ENCODE results near the gene FAM219A. TPM values are rescaled to one million over a fixed set of nuclear protein-coding genes. Genes with fewer than 3 reads are reported as not detected.

FAM219A gene
- total RNA-seq, 1 donor from 2014 or later, result 16.9 TPM

DNA sequence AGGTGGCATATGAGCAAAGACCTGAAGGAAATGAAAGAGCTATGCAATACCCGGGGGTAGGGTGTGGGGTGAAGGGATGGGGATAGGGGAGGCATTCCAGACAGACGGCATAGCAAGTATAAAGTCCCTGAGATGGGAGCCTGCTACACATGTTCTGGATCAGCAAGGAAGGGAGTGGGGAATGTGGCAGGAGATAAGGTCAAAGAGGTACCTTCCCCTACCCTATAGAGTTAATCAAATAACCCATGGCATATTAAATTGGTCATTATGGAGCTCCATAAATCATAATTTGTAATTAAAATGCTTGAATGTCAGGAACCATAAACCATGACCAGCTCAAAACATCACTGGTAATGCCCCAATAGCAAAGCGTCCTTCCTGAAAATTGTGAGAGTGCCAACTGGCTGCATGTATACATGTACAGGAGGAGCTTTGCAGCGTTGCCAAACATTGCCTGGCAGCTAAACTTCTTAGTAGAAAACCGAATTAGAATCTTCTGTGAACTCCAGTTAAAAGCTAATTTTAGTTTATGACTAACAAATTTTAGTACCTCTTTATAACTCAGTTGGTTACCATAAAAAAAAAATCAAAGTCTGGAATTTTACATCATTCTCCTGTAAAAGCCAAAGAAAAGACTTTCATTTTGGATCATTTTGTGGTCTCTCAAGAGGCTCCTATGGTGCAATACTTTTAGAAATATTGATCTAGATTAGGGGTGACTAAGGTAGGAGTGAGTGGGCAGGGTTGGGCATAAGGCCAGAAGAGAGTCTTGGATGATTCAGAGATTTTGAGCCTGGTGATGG lies 4.9 kb upstream of the FAM219A start:
- DNase-seq (no peak), ATAC-seq (ENCODE audit: low read depth) (no peak)
- H3K36me3 Mint-ChIP-seq (ENCODE audit: low read depth), result no peaks in the 10 kb centered on the region
- peaks cover 10% of the 10 kb centered on the region for H3K4me1 Mint-ChIP-seq
- intact Hi-C loops (cut with micrococcal nuclease), result no loop called here
- no peaks in the 10 kb centered on the region for H3K9me3 Mint-ChIP-seq
- no peak overlapping the region for H3K27ac Mint-ChIP-seq
- ChIA-PET CTCF (interaction anchor here (1.0 kb wide), 1 partner anchor 59 kb away, joined by 3 read pairs; no protein-coding TSS in a partner anchor), POLR2A (no interaction called here)
- TF ChIP-seq, protein P1, sequence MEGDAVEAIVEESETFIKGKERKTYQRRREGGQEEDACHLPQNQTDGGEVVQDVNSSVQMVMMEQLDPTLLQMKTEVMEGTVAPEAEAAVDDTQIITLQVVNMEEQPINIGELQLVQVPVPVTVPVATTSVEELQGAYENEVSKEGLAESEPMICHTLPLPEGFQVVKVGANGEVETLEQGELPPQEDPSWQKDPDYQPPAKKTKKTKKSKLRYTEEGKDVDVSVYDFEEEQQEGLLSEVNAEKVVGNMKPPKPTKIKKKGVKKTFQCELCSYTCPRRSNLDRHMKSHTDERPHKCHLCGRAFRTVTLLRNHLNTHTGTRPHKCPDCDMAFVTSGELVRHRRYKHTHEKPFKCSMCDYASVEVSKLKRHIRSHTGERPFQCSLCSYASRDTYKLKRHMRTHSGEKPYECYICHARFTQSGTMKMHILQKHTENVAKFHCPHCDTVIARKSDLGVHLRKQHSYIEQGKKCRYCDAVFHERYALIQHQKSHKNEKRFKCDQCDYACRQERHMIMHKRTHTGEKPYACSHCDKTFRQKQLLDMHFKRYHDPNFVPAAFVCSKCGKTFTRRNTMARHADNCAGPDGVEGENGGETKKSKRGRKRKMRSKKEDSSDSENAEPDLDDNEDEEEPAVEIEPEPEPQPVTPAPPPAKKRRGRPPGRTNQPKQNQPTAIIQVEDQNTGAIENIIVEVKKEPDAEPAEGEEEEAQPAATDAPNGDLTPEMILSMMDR (IDR thresholded peaks at IDR 0.05), result no peak
- peaks cover 14% of the 10 kb centered on the region for H3K27me3 Mint-ChIP-seq
- H3K4me3 Mint-ChIP-seq, result no peak overlapping the region

DNA sequence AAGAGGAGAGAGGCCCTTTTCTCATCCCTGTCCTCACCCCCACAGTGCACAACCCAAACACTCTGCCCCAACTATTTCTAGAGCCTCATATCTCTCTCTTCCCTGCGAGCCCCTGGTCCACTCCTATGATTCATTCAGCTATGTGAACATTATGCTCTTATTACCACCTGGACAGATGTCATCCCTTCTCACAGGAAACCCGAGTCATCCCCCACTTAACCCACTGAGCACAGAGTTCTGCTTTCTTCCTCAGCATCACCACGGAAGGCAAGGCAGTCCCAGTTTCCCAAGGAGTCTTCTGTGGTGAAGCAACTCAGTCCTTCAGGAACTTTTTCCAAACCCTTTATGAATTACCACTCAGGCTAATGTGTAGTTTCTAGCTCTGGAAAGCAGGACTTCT lies 1.6 kb upstream of the FAM219A start:
- Mint-ChIP-seq H3K36me3 (ENCODE audit: low read depth) (no peaks in the 10 kb centered on the region), H3K4me1 (peaks cover 29% of the 10 kb centered on the region), H3K27me3 (peaks cover 12% of the 10 kb centered on the region), H3K4me3 (peak overlapping the region; percentile 2), H3K9me3 (no peaks in the 10 kb centered on the region), H3K27ac (no peak overlapping the region)
- TF ChIP-seq, protein P1 (IDR thresholded peaks at IDR 0.05), result no peak
- no peak for ATAC-seq (ENCODE audit: low read depth)
- POLR2A ChIA-PET, result interaction anchor here (0.7 to 2.0 kb wide), 2 partner anchors 64 to 161 kb away, joined by 6 to 7 read pairs; partner anchors contain the start of gene ENHO
- CTCF ChIA-PET, result interaction anchor here (0.5 kb wide), 1 partner anchor 539 kb away, joined by 3 read pairs; no protein-coding TSS in a partner anchor
- DNase-seq, result no peak
- intact Hi-C loops (cut with micrococcal nuclease), result loop anchor here (2.0 to 5.0 kb wide), 3 partner anchors 23 to 527 kb away; partner anchors contain the start of genes DNAJB5 and UBAP1

DNA sequence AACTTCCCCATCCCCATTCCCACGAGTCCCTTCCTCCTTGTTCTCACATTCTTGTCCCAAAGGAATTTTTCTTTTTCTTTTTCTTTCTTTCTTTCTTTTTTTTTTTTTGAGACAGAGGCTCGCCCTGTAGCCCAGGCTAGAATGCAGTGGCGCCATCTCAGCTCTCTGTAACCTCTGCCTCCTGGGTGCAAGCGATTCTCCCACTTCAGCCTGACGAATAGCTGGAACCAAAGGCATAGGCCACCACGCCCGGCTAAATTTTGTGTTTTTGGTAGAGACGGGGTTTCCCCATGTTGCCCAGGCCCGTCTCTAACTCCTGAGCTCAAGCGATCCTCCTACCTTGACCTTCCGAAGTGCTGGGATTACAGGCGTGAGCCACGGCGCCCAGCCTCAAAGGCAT lies 986 bp upstream of the FAM219A start:
- intact Hi-C loops (cut with micrococcal nuclease), result loop anchor here (2.0 to 5.0 kb wide), 3 partner anchors 23 to 528 kb away; partner anchors contain the start of genes DNAJB5 and UBAP1
- no peak overlapping the region for H3K4me3 Mint-ChIP-seq
- H3K27me3 Mint-ChIP-seq, result peaks cover 12% of the 10 kb centered on the region
- DNase-seq, result no peak
- no peak for ATAC-seq (ENCODE audit: low read depth)
- CTCF ChIA-PET, result no interaction called here
- peaks cover 34% of the 10 kb centered on the region for H3K4me1 Mint-ChIP-seq
- H3K9me3 Mint-ChIP-seq, result no peaks in the 10 kb centered on the region
- TF ChIP-seq, protein P1 (IDR thresholded peaks at IDR 0.05), result no peak
- H3K27ac Mint-ChIP-seq, result no peak overlapping the region
- H3K36me3 Mint-ChIP-seq (ENCODE audit: low read depth), result no peaks in the 10 kb centered on the region
- POLR2A ChIA-PET, result interaction anchor here (0.7 to 2.0 kb wide), 2 partner anchors 64 to 161 kb away, joined by 6 to 7 read pairs; partner anchors contain the start of gene ENHO

DNA sequence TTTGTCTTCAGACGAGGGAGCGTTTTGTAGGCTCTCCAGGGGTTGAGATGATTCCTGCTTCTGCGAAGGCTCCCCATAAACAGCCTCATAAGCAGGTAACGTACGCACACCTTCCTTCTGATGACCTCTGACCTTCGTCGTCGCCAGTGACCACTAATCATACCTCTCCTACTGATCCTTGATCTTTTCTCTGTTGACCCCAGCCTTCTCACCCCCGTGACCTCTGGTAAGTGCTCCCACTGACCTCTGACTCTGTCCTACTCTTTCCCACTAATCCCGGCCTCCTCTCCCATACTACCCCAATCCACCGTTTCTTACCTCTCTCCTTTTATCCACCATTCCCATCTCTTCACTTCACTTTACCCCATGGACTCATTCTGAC lies 580 bp upstream of the FAM219A start:
- Mint-ChIP-seq H3K27me3 (peaks cover 12% of the 10 kb centered on the region), H3K4me1 (peaks cover 34% of the 10 kb centered on the region), H3K4me3 (peak overlapping the region; percentile 90), H3K9me3 (no peaks in the 10 kb centered on the region), H3K36me3 (ENCODE audit: low read depth) (no peaks in the 10 kb centered on the region), H3K27ac (peak overlapping the region; percentile 43)
- intact Hi-C loops (cut with micrococcal nuclease), result loop anchor here (1.0 to 5.0 kb wide), 12 partner anchors 22 to 652 kb away; partner anchors contain the start of genes DNAJB5, KIF24, NUDT2 and RPP25L
- ChIA-PET CTCF (interaction anchor here (0.6 to 1.1 kb wide), 4 partner anchors 127 to 208 kb away, joined by 3 read pairs; no protein-coding TSS in a partner anchor), POLR2A (interaction anchor here (0.5 to 2.0 kb wide), 8 partner anchors 10 to 977 kb away, joined by 3 to 7 read pairs (median 4); partner anchors contain the start of genes DCTN3, ENHO and RPP25L)
- ATAC-seq (ENCODE audit: low read depth) (no peak), DNase-seq (no peak)
- TF ChIP-seq, protein P1 (IDR thresholded peaks at IDR 0.05), result no peak
